GM21786 (cell line): ENCODE results near the gene PNKD.

Experiments
- ATAC-seq: cut with Tn5 transposase; IDR thresholded peaks from one replicate; pipeline ENCODE4 v1.9.1; 2021; ENCODE audit not compliant: unreplicated experiment

Gene PNKD

GRCh38 chr2:218394298-218395089 lies 124.2 kb downstream of the PNKD start:
- ATAC-seq = no peak

GRCh38 chr2:218395090-218395444 lies 124.7 kb downstream of the PNKD start:
- no peak for ATAC-seq

GRCh38 chr2:218395456-218395825 lies 125.1 kb downstream of the PNKD start:
- no peak for ATAC-seq

GRCh38 chr2:218395826-218396687 lies 125.7 kb downstream of the PNKD start:
- ATAC-seq = peak; percentile 44
